ENCODE data around the gene PID1.

GRCh38 chr2:229162015-229162414 lies 109.1 kb downstream of the PID1 start:
- no peak for TF ChIP-seq ZNF274 (IDR thresholded peaks at IDR 0.05; ENCODE audit: low read depth, low read length)
- TF ChIP-seq YY1 (IDR thresholded peaks at IDR 0.05; ENCODE audit: insufficient read depth, insufficient read length): no peak
